OCI-LY3 (cell line): ENCODE results near the gene ARID5B.

Source experiments
- CTCF ChIP-seq: fragments of 200-600, 300-600 bp; sonication (generic); IDR thresholded peaks from 2 replicates; pipeline ENCODE4 v1.5.1; 2014; ENCODE audit warnings: antibody characterized with exemption, low read length, low read depth
- EZH2phosphoT487 ChIP-seq: fragments of 200-600 bp; shearing (Covaris generic); IDR thresholded peaks from 2 replicates; pipeline ENCODE4 v1.6.1; 2018; ENCODE audit warnings: antibody characterized with exemption, mixed run types, low read depth

GRCh38 chr10:62130948-62131347, 229.4 kb downstream of the ARID5B start:
- TF ChIP-seq CTCF (no peak), EZH2phosphoT487 (no peak)
